Naive thymus-derived CD4-positive, alpha-beta T cell (primary cell): Measurements from ENCODE around the gene DPY19L1. TPM values are rescaled to one million over a fixed set of nuclear protein-coding genes. Genes with fewer than 3 reads are reported as not detected.
"Not testable (repeated sequence)": the region's sequence is repeated elsewhere in the genome, so short reads cannot be mapped to it uniquely, and the experiment has no call there.

Source experiments
- ATAC-seq: fragments of 150-1000 bp; cut with Tn5 transposase; 2 replicates; pipeline ENCODE4 v1.10.0; 2021; ENCODE audit warnings: mild to moderate bottlenecking, moderate library complexity
- CTCF ChIA-PET: fragments of 350-600 bp; sonication (Branson Sonifier 250); formaldehyde crosslinking; loops from one replicate; lab custom pipeline; 2021; ENCODE audit warnings: antibody characterized with exemption; lab: Charles Lee
- POLR2A ChIA-PET: fragments of 350-600 bp; sonication (Branson Sonifier 250); formaldehyde crosslinking; loops from one replicate; lab custom pipeline; 2021; ENCODE audit warnings: antibody characterized with exemption, inconsistent platforms; lab: Charles Lee
- DNase-seq, 9 donors: peaks; one replicate each; pipeline versions ENCODE4 v3.0.0 to v3.0.0-alpha.2; 2020 to 2022; ENCODE audit warnings: mixed read lengths in 1 of 9
- H3K27ac ChIP-seq: one replicate; pipeline ENCODE4 v1.7.0; 2013; ENCODE audit warnings: mild to moderate bottlenecking, low read depth, low read length, moderate library complexity
- H3K27me3 ChIP-seq, 2 donors: one replicate each; pipeline ENCODE4 v1.7.0; 2013; ENCODE audit warnings: low read length in 2 of 2, mild to moderate bottlenecking in 2 of 2, moderate library complexity in 2 of 2; ENCODE audit not compliant: control insufficient read depth in 2 of 2, insufficient read depth in 2 of 2
- H3K36me3 ChIP-seq, 3 experiments: 1 replicate in 2 of 3; 2 replicates in 1 of 3; pipeline ENCODE4 v1.7.0; 2013; ENCODE audit warnings: low read length in 3 of 3, mild to moderate bottlenecking in 3 of 3, moderate library complexity in 1 of 3; ENCODE audit not compliant: insufficient read depth in 3 of 3, control insufficient read depth in 2 of 3
- H3K4me1 ChIP-seq, 2 donors: one replicate each; pipeline ENCODE4 v1.7.0; 2013; ENCODE audit warnings: low read length in 2 of 2, mild to moderate bottlenecking in 2 of 2, moderate library complexity in 1 of 2; ENCODE audit not compliant: control insufficient read depth in 2 of 2, insufficient read depth in 2 of 2
- H3K4me3 ChIP-seq: 2 replicates; pipeline ENCODE4 v1.7.0; 2013; ENCODE audit warnings: mild to moderate bottlenecking, low read length
- H3K9me3 ChIP-seq, 3 experiments: 1 replicate in 2 of 3; 2 replicates in 1 of 3; pipeline ENCODE4 v1.7.0; 2013; ENCODE audit warnings: low read length in 3 of 3; ENCODE audit not compliant: control insufficient read depth in 2 of 3
- H3K27ac Mint-ChIP-seq, 9 donors: one replicate each; pipeline ENCODE4 v1.8.0; 2020 to 2022; ENCODE audit warnings: mixed read lengths in 9 of 9, mild to moderate bottlenecking in 8 of 9, moderate library complexity in 5 of 9, inconsistent platforms in 2 of 9
- H3K27me3 Mint-ChIP-seq, 5 donors: one replicate each; pipeline ENCODE4 v1.8.0; 2021 to 2022; ENCODE audit warnings: mixed read lengths in 5 of 5, mild to moderate bottlenecking in 1 of 5
- H3K36me3 Mint-ChIP-seq, 5 donors: one replicate each; pipeline ENCODE4 v1.8.0; 2020 to 2022; ENCODE audit warnings: mixed read lengths in 5 of 5, mild to moderate bottlenecking in 3 of 5, inconsistent platforms in 1 of 5
- H3K4me1 Mint-ChIP-seq, 7 donors: one replicate each; pipeline ENCODE4 v1.8.0; 2020 to 2022; ENCODE audit warnings: mixed read lengths in 7 of 7, mild to moderate bottlenecking in 3 of 7, inconsistent platforms in 1 of 7
- H3K4me3 Mint-ChIP-seq, 10 donors: one replicate each; pipeline ENCODE4 v1.8.0; 2020 to 2022; ENCODE audit warnings: mild to moderate bottlenecking in 10 of 10, mixed read lengths in 10 of 10, moderate library complexity in 6 of 10, inconsistent platforms in 2 of 10
- H3K9me3 Mint-ChIP-seq, 11 donors: one replicate each; pipeline ENCODE4 v1.8.0; 2020 to 2022; ENCODE audit warnings: mixed read lengths in 11 of 11, mild to moderate bottlenecking in 4 of 11, inconsistent platforms in 1 of 11, moderate library complexity in 1 of 11
- intact Hi-C, 2 donors: fragments of 100-400 bp; cut with micrococcal nuclease; formaldehyde crosslinking; loops; one replicate each; pipeline ENCODE4 v1.15.1; 2023
- polyA plus RNA-seq, 2 donors: library from polyadenylated mRNA; unstranded; fragments of 300-500 nt; fragmentation: Illumina TruSeq; gene quantifications; one replicate each; pipeline ENCODE4 v1.2.3, GENCODE V29; 2021
- total RNA-seq, 6 experiments: library from RNA in 5 of 6; stranded (reverse) in 5 of 6; gene quantifications; 1 replicate in 5 of 6; 2 replicates in 1 of 6; pipeline ENCODE4 v1.2.3 and lab custom pipeline; 2021 to 2026

The DPY19L1 gene
- total and polyA plus RNA-seq, 7 experiments from 2014 or later: 0.52 to 10.0 (median 4.8) TPM

DNA sequence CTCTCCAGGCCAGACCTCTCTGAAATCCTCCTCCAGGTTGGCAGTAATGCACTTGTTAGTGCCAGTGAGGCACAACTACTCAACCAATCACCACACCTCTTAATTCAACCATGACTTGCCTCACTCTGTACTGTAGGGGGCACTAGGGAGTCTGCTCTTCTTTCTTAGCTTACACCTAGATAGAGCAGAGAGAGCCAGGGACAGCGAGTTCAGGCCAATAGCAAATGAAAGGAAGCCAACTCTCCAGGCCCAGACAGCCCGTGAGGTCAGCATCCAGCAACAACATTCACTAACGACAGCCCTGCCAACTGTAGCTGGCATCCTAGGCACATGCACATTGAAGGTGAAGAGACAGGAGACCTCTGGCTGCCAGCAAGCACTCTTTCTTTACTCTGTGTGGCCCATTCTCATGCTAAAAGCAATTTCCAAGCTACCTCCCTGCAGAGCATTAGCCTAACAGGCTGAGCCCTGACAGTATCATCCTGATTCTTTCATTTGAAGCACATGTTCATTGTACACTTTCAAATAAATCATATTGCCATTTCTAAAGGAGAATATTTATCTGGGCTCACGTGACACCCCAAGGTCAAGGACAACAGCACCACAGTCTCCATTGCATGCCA is 136.3 kb downstream of the DPY19L1 start:
- no peak for ATAC-seq

DNA sequence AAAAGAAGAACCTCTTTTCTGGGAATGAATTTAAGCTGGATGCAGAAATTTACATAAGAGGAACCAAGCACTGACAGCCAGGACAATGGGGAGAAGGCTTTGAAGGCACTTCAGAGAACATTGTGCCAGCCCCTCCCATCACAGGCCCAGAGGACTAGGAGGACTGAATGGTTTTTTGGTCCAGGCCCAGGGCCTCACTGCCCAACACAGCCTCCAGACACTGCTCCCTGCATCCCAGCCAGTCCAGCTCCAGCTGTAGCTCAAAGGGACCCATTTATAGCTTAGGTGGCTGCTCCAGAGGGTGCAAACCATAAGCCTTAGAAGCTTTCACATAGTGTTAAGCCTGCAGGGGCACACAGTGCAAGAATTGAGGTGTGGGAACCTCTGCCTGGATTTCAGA is 142.1 kb downstream of the DPY19L1 start:
- H3K27me3 Mint-ChIP-seq: peaks cover 0 to 35% (median 21%) of the 10 kb centered on the region in 5 donors
- POLR2A ChIA-PET: no interaction called here
- peaks cover 0 to 11% (median 10%) of the 10 kb centered on the region in 5 donors for H3K36me3 Mint-ChIP-seq
- H3K9me3 ChIP-seq: peaks cover 0 to 13% (median 0%) of the 10 kb centered on the region in 3 experiments
- intact Hi-C loops: no loop called here
- H3K4me3 ChIP-seq: no peak overlapping the region
- peaks cover 6 to 38% (median 19%) of the 10 kb centered on the region in 11 donors for H3K9me3 Mint-ChIP-seq
- ATAC-seq (no peak), DNase-seq (no peak)
- no peak overlapping the region for H3K27ac ChIP-seq
- no peak overlapping the region for H3K4me3 Mint-ChIP-seq
- H3K4me1 ChIP-seq: no peaks in the 10 kb centered on the region
- no peaks in the 10 kb centered on the region for H3K4me1 Mint-ChIP-seq
- H3K27ac Mint-ChIP-seq: no peak overlapping the region
- CTCF ChIA-PET: no interaction called here
- H3K27me3 ChIP-seq: no peaks in the 10 kb centered on the region
- H3K36me3 ChIP-seq: no peaks in the 10 kb centered on the region

More for the DNA sequence above, 136.3 kb downstream of the DPY19L1 start:
- H3K27me3 ChIP-seq: no peaks in the 10 kb centered on the region
- Mint-ChIP-seq H3K36me3 (peaks cover 0 to 4% (median 0%) of the 10 kb centered on the region in 5 donors), H3K27ac (no peak overlapping the region), H3K4me1 (peaks cover 0 to 2% (median 0%) of the 10 kb centered on the region in 7 donors), H3K27me3 (peaks cover 7 to 35% (median 29%) of the 10 kb centered on the region in 5 donors), H3K4me3 (no peak overlapping the region), H3K9me3 (peaks cover 0 to 16% (median 8%) of the 10 kb centered on the region in 11 donors)
- no peaks in the 10 kb centered on the region for H3K4me1 ChIP-seq
- H3K27ac ChIP-seq: no peak overlapping the region
- ChIA-PET POLR2A (no interaction called here), CTCF (no interaction called here)
- no peaks in the 10 kb centered on the region for H3K9me3 ChIP-seq
- intact Hi-C loops: no loop called here
- no peak overlapping the region for H3K4me3 ChIP-seq
- no peaks in the 10 kb centered on the region for H3K36me3 ChIP-seq
- no peak for DNase-seq

DNA sequence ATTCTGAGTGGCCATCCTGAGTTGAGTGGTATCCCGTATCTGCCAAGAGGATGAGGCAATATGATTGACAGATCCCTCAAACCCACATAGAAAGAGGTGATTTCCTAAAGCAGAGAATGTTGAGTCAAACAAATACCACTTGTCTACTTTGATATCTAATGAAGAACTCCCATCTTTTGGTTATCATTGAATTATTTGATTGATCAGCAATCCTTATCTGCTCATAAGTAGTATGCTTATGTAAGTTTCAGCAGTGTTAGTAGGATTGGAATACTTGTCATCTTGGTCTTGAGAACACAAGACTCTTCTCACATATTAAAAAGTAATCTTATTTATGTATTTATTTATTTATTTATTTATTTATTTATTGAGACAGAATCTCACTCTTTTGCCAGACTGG is 147.3 kb downstream of the DPY19L1 start:
- Histone ChIP-seq H3K27me3 (no peaks in the 10 kb centered on the region), H3K4me3 (no peak overlapping the region), H3K4me1 (no peaks in the 10 kb centered on the region), H3K27ac (no peak overlapping the region), H3K36me3 (no peaks in the 10 kb centered on the region), H3K9me3 (peaks cover 0 to 3% (median 0%) of the 10 kb centered on the region in 3 experiments)
- Mint-ChIP-seq H3K4me1 (no peaks in the 10 kb centered on the region), H3K27ac (no peak overlapping the region), H3K4me3 (no peak overlapping the region), H3K36me3 (peaks cover 0 to 11% (median 6%) of the 10 kb centered on the region in 5 donors), H3K9me3 (peaks cover 4 to 17% (median 10%) of the 10 kb centered on the region in 11 donors), H3K27me3 (peaks cover 0 to 38% (median 11%) of the 10 kb centered on the region in 5 donors)
- DNase-seq (no peak), ATAC-seq (no peak)
- ChIA-PET CTCF (no interaction called here), POLR2A (no interaction called here)
- intact Hi-C loops: no loop called here

DNA sequence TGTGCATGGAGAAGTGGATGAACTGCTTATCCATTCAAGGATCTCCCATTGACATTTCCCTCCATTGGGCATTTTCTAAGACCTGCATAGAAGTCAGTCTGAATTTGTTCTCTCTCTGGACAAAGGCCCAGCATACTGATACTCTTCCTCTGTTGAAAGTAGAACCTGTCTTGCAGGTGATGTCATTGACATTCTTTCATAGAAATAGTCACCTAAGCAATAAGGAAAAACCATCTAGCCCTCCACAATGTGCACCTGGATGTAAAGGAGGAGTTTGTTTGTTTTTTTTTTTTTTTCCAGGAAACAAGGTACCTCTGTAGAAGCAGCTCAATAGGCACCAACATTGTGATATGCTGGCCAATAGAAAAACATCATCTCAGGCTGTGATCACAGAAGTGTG is 150.4 kb downstream of the DPY19L1 start:
- POLR2A ChIA-PET: no interaction called here
- no peak overlapping the region for H3K4me3 ChIP-seq
- ATAC-seq: no peak

DNA sequence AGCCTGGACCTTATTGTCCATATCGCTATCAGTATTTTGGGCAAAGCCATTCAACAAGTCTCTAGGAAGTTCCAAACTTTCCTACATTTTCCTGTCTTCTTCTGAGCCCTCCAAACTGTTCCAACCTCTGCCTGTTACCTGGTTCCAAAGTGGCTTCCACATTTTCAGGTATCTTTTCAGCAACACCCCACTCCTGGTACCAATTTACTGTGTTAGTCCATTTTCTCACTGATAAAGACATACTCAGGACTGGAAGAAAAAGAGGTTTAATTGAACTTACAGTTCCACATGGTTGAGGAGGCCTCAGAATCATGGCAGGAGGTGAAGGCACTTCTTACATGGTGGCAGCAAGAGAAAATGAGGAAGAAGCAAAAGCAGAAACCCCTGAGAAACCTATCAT is 153.4 kb downstream of the DPY19L1 start:
- not testable (repeated sequence) for H3K4me3 Mint-ChIP-seq

More for the DNA sequence above, 150.4 kb downstream of the DPY19L1 start:
- intact Hi-C loops: no loop called here
- H3K4me1 Mint-ChIP-seq: no peaks in the 10 kb centered on the region
- H3K36me3 Mint-ChIP-seq: peaks cover 0 to 8% (median 0%) of the 10 kb centered on the region in 5 donors
- no peaks in the 10 kb centered on the region for H3K36me3 ChIP-seq
- H3K27me3 ChIP-seq: no peaks in the 10 kb centered on the region
- CTCF ChIA-PET: no interaction called here
- H3K27ac Mint-ChIP-seq: no peak overlapping the region
- peaks cover 0 to 25% (median 9%) of the 10 kb centered on the region in 5 donors for H3K27me3 Mint-ChIP-seq
- DNase-seq: no peak
- H3K4me1 ChIP-seq: no peaks in the 10 kb centered on the region
- H3K4me3 Mint-ChIP-seq: no peak overlapping the region
- H3K9me3 ChIP-seq: peaks cover 0 to 9% (median 0%) of the 10 kb centered on the region in 3 experiments
- H3K9me3 Mint-ChIP-seq: peaks cover 8 to 24% (median 13%) of the 10 kb centered on the region in 11 donors
- H3K27ac ChIP-seq: no peak overlapping the region

DNA sequence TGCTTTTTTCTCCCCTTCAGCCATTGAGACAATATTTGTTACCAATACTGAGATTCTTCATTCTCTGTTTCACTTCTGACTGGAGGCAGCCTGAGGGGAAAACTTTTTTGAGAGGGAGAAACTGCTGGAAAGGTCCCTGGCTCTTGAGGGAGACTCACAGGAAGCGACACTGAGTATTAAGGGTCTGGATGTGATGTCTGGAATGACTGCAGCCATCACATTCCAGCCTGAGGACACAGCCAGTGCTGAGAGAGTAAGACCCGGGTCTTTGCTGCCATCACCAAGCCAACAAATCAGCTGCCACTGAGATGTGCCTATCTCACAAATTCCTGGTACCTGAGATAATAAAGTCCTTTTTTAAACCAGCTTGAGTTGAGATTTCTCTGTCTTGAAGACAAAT is 157.4 kb downstream of the DPY19L1 start:
- H3K27ac ChIP-seq: no peak overlapping the region
- Mint-ChIP-seq H3K4me1 (no peaks in the 10 kb centered on the region), H3K36me3 (peaks cover 0 to 10% (median 0%) of the 10 kb centered on the region in 5 donors), H3K27ac (no peak overlapping the region), H3K4me3 (no peak overlapping the region), H3K9me3 (peaks cover 8 to 22% (median 15%) of the 10 kb centered on the region in 11 donors), H3K27me3 (peaks cover 0 to 28% (median 10%) of the 10 kb centered on the region in 5 donors)
- DNase-seq: no peak
- CTCF ChIA-PET: no interaction called here
- intact Hi-C loops: no loop called here
- POLR2A ChIA-PET: no interaction called here
- no peaks in the 10 kb centered on the region for H3K4me1 ChIP-seq
- no peak for ATAC-seq
- H3K4me3 ChIP-seq: no peak overlapping the region
- no peaks in the 10 kb centered on the region for H3K27me3 ChIP-seq
- H3K9me3 ChIP-seq: peaks cover 0 to 9% (median 0%) of the 10 kb centered on the region in 3 experiments
- no peaks in the 10 kb centered on the region for H3K36me3 ChIP-seq

More for the DNA sequence above, 153.4 kb downstream of the DPY19L1 start:
- intact Hi-C loops, H3K27me3 ChIP-seq, H3K36me3 ChIP-seq, CTCF ChIA-PET, H3K4me1 Mint-ChIP-seq, ATAC-seq, POLR2A ChIA-PET, H3K27ac Mint-ChIP-seq, H3K4me3 ChIP-seq, H3K27ac ChIP-seq, H3K9me3 ChIP-seq, DNase-seq, H3K36me3 Mint-ChIP-seq, H3K4me1 ChIP-seq: not testable (repeated sequence)
- peaks cover 8 to 26% (median 16%) of the 10 kb centered on the region in 11 donors for H3K9me3 Mint-ChIP-seq
- peaks cover 0 to 21% (median 8%) of the 10 kb centered on the region in 5 donors for H3K27me3 Mint-ChIP-seq
